ENCODE results near the gene PIEZO1.

The PIEZO1 gene

DNA sequence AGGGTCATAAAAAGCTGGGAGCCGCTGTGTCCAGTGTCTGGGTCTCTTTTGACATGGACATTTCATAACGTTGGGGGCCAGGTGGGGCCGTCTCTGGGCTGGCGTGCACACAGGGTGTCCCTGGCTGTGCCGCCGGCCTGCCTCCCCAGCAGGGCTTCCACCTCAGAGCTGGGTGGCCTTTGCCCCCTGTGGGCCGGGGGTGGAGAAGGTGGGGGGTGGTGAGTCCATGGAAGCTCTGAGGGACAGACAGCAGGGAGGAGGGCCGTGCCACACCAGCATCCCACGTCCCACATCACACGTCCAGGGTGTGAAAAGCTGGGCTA is 97.8 kb downstream of the PIEZO1 start:
- TF ChIP-seq MYC (IDR thresholded peaks at IDR 0.05; ENCODE audit: low read depth, low read length) (no peak), POLR2A (IDR thresholded peaks at IDR 0.05; ENCODE audit: extremely low read depth, insufficient read length) (no peak), MAX (IDR thresholded peaks at IDR 0.05; ENCODE audit: low read depth, low read length) (no peak)
- TF ChIP-seq, protein P1, sequence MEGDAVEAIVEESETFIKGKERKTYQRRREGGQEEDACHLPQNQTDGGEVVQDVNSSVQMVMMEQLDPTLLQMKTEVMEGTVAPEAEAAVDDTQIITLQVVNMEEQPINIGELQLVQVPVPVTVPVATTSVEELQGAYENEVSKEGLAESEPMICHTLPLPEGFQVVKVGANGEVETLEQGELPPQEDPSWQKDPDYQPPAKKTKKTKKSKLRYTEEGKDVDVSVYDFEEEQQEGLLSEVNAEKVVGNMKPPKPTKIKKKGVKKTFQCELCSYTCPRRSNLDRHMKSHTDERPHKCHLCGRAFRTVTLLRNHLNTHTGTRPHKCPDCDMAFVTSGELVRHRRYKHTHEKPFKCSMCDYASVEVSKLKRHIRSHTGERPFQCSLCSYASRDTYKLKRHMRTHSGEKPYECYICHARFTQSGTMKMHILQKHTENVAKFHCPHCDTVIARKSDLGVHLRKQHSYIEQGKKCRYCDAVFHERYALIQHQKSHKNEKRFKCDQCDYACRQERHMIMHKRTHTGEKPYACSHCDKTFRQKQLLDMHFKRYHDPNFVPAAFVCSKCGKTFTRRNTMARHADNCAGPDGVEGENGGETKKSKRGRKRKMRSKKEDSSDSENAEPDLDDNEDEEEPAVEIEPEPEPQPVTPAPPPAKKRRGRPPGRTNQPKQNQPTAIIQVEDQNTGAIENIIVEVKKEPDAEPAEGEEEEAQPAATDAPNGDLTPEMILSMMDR (IDR thresholded peaks at IDR 0.05; ENCODE audit: low read depth, low read length), result no peak
- no peak overlapping the region for H3K4me3 ChIP-seq (ENCODE audit: low read depth, low read length)
- DNase-seq (ENCODE audit: low read depth), result no peak

DNA sequence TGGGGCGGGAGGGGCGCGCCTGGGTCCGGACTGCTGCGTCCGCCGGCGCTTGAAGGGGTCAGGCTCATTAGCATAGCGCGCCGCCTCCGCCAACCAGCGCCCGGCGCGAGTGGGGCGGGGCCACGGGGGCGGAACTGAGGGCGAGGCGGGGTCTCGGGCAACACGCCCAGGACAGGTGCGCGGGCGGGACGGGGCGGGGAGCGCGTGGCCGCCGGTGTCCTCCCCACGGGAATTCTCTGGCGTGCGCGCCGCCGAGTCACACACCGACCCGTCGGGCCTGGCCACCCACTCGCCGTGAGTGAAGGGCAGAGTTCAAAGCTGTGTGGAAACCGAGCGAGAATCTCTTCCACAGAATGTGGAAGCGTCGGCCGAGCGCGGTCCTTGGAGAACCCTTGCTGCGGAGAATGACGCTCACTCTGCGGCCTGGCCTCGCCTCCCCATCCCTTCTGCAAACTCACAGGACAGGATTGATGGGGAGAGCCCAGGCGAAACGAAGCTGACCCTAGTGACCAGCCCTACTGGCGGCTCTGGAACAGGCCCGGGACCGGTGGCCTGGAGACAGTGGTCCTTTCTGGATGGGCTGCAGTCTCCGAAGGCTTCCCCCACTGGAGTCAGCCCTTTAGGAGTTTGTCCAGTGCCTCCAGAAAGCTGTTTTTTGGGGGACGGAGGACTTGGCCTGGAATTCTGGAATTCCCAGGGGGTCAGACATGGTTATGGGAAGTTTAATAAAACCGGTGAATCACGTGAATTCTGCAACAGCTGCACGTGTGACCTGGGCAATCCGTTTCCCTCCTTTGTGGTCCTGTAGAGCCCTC is 98.4 kb downstream of the PIEZO1 start, which contains the start of gene SNAI3:
TSS of gene SNAI3 (minus strand) at position 69 of the 815 bp plus-strand sequence. CDS start 101 bp downstream, outside the sequence.
- no peak for TF ChIP-seq MYC (IDR thresholded peaks at IDR 0.05; ENCODE audit: low read depth, low read length)
- TF ChIP-seq, protein P1 (IDR thresholded peaks at IDR 0.05; ENCODE audit: low read depth, low read length), result no peak
- TF ChIP-seq POLR2A (IDR thresholded peaks at IDR 0.05; ENCODE audit: extremely low read depth, insufficient read length), result no peak
- TF ChIP-seq MAX (IDR thresholded peaks at IDR 0.05; ENCODE audit: low read depth, low read length), result no peak
- DNase-seq (ENCODE audit: low read depth), result peak; percentile 96
- H3K4me3 ChIP-seq (ENCODE audit: low read depth, low read length), result peak within 1 kb of the TSS; percentile 75

DNA sequence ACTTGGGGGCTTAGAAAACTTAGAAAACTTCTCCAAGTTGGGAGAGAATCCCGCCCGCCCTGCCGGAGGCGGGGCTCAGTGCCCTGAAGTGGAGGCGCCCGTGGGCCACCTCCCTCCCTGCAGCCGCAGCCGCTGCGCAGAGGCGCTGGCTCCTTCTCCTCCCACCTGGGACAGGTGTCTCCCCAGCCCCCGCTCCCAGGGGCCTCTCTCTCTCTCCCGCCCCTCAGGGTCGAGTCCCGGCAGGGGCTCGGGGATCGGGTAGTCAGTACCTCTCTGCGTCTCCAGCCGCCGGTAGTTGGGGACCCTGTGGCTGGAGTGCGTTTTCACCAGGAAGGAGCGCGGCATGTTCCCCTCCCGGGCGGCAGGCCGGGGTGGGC is 99.0 kb downstream of the PIEZO1 start:
- peak overlapping the region; percentile 75 for H3K4me3 ChIP-seq (ENCODE audit: low read depth, low read length)
- TF ChIP-seq MAX (IDR thresholded peaks at IDR 0.05; ENCODE audit: low read depth, low read length) (no peak), MYC (IDR thresholded peaks at IDR 0.05; ENCODE audit: low read depth, low read length) (no peak; the same call in 1 of the 2 replicates), POLR2A (IDR thresholded peaks at IDR 0.05; ENCODE audit: extremely low read depth, insufficient read length) (no peak)
- TF ChIP-seq, protein P1 (IDR thresholded peaks at IDR 0.05; ENCODE audit: low read depth, low read length), result no peak
- no peak for DNase-seq (ENCODE audit: low read depth)

DNA sequence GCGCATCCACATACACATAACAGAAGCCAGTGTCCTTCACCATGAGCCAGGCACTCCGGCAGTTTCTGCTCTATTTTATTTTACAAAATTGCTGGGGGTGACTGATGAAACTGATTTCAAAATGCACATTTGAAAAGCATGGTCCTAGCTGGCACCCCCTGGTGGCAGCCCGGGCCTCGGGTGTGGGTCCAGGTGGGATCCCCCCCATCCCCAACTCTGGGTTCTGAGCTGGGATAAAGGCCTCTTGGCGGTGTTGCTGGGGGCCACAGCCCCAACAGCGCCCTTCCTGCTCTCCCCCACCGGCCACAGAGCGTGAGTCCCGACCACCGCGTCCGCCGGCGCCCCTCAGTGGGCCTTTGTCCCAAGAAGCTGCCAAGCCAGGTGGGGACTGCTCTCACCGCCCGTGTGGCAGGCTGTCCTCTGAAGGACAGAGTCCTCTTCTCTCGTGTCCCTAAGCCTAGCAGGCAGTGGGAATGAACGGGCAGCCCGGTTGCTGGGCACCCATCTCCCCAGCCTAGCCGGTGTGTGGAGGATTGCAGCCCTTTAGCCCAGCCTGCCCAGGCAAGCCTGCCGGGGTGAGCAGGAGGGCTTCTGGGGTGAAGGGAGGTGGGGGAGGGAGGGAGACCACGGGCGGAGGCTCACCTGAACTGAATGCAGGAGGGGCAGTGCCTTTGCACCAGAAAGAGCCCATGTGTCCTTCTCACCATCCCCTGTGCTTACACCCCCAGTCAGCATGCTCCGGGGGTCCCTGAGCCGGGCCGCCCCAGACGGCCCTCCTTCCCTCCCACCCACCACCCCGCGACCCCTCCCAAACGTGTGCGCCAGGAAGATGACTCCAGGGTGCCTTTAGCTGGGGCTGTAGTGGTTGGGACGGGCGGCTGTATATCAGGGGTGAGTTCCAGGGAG is 99.6 kb downstream of the PIEZO1 start:
- H3K4me3 ChIP-seq (ENCODE audit: low read depth, low read length), result peak overlapping the region; percentile 75

More for the DNA sequence above, 99.6 kb downstream of the PIEZO1 start:
- TF ChIP-seq MYC (IDR thresholded peaks at IDR 0.05; ENCODE audit: low read depth, low read length) (peak; percentile 85), POLR2A (IDR thresholded peaks at IDR 0.05; ENCODE audit: extremely low read depth, insufficient read length) (no peak), MAX (IDR thresholded peaks at IDR 0.05; ENCODE audit: low read depth, low read length) (peak; percentile 81)
- TF ChIP-seq, protein P1 (IDR thresholded peaks at IDR 0.05; ENCODE audit: low read depth, low read length), result peak; percentile 87
- peak; percentile 87 for DNase-seq (ENCODE audit: low read depth)
